ELR (cell line): Measurements from ENCODE around the gene MIAT.
"Not testable (repeated sequence)": the region's sequence is repeated elsewhere in the genome, so short reads cannot be mapped to it uniquely, and the experiment has no call there.

Source experiments
- DNase-seq: peaks from one replicate; pipeline ENCODE4 v3.0.0-alpha.2; 2015; ENCODE audit warnings: low read depth

MIAT gene

DNA sequence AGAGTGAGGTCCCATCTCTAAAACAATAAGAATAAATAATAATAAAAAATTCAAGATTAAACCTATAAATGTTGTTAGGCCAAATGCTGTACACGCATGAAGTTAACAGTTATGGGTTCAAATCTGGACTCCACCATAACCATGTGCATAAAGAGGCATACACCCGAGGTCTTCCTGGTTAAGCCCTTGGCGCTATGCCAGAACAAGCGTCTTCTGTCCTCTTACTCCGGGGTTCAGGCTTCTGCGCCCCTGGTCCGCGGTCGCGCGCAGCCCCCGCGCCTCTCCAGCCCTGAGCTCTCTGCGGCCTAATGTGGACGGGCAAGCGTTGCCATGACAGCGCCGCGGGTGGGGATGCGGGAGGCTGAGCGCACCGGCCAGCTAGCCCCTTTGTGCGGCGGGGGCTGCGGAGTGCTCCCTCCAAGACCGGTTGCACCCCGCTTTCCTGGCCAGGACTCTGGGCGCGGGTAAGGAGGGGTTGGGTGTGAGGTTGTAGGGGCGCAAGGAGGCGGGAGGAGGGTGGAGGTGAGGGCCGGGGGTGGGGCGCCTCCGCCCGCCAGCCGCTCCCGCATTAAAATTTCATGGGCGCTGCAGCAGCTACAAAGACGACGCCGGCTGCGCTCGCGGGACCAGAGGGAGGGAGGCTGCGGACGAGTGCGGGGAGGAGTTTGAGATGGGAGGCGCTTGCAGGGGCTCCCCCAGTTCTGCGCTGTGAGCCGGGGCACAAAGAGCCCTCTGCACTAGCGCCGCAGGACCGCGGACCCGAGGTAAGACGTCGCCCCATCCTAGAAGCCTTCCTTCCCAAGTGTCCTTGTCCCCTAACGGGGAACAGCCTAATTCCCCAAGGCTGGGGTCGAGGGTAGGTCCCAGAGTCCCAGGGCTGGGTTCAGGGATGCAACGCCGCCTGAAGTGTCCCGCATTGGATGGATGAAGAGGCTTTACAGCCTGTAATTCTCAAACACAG, at the start of gene MIAT:
Gene MIAT (plus strand): TSS at position 698 of the 961 bp plus-strand sequence.
- peak; percentile 48 for DNase-seq

- no peak for DNase-seq
These were observed 49.3 kb upstream of the MIAT start for GRCh38 chr22:26608129-26608528.

GRCh38 chr22:26609287-26609686, 48.1 kb upstream of the MIAT start:
- DNase-seq: no peak

- DNase-seq: peak; percentile 92
These were observed 47.1 kb upstream of the MIAT start for GRCh38 chr22:26610072-26610958.

- peak; percentile 70 for DNase-seq
These were observed 46.4 kb upstream of the MIAT start for GRCh38 chr22:26610996-26611395.

DNA sequence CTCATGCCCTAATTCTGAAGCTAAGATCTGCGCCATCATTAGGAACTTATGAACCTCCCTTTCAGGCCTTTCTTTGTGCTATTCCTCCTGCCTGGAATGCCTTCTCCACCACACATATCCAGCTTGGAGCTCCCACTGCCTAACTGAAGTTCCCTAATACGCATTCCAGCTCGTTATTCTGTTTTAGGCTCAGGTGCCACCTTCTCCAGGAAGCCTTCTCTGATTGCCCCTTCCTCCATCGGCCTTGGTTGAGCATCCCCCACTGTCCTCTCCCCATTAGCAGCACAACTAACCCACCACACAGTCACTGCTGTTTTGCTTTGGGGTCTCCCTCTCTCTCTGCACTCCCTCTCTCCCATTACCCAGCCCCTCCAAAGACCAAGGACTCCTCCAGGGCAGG, 44.7 kb upstream of the MIAT start:
- no peak for DNase-seq

DNA sequence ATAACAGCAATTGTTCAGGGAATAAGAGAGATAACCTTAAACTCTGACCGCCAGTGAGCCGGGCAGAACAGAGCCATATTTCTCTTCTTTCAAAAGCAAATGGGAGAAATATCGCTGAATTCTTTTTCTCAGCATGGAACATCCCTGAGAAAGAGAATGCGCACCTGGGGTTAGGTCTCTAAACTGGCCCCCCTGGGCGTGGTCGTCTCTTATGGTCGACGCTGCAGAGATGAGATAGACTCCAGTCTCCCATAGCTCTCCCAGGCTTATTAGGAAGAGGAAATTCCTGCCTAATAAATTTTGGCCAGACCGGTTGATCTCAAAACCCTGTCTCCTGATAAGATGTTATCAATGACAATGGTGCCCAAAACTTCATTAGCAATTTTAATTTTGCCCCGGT, 43.6 kb upstream of the MIAT start:
- DNase-seq: not testable (repeated sequence)

DNA sequence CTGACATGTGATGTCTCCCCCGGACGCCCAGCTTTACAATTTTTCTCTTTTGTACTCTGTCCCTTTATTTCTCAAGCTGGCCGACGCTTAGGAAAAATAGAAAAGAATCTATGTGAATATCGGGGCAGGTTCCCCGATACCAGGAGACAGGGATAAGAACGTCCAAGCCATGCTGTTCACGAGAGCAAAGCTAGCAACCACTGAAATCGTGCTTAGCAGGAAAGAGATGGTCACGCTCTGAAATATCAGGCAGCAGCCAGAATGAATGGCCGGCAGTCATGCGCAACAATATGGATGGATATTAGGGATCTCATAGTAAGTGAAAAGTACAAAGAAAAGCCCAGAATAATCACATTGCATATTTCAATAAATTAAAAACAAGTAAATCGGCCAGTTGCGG, 43.1 kb upstream of the MIAT start:
- no peak for DNase-seq

- DNase-seq: no peak
These were observed 42.2 kb upstream of the MIAT start for GRCh38 chr22:26615149-26615548.

DNA sequence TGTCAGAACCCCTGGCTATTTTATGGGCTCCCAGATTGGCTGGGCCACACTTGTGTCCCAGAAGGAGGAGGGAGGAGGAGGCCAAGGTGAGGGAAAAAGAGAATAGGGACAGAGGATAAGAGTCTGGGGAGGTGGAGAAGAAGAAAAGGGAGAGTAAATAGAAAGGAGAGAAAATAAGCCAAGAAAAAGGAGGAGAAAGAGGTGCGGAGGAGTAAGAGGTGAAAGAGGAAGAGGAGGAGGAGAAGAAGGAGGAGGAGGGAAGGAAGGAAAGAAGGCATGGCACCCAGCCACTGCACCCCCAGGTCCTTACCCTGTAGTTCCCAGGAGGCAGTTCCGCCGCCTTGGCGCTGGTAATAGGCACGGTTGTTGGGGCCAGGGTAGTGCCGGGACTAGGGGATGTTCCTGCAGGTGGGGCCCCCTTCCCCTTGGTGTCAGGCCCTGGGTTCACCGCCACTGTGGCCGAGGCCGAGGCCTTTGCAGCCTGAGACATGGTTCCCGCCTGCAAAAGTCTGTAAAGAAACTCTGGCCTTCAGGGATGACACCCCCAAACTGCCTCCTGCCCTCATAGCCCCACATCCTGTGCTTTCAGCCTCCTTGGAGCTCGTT, 41.5 kb upstream of the MIAT start:
- DNase-seq: no peak

GRCh38 chr22:26616650-26617049, 40.7 kb upstream of the MIAT start:
- DNase-seq: no peak

GRCh38 chr22:26617271-26618199, 39.9 kb upstream of the MIAT start, which contains the start of gene CRYBB1:
Gene CRYBB1, minus strand, starts transcription at chr22:26618027. Its CDS starts 1,708 bp downstream, at chr22:26616319.
- DNase-seq: no peak

GRCh38 chr22:26618455-26618854, 38.9 kb upstream of the MIAT start:
- no peak for DNase-seq

GRCh38 chr22:26619510-26619909, 37.9 kb upstream of the MIAT start:
- no peak for DNase-seq

- DNase-seq: no peak
These were observed 37.2 kb upstream of the MIAT start for GRCh38 chr22:26620197-26620596.

GRCh38 chr22:26621663-26622062, 35.7 kb upstream of the MIAT start, which contains the start of gene CRYBA4:
Gene CRYBA4, plus strand, starts transcription at chr22:26621963. Its CDS starts 634 bp downstream, at chr22:26622597.
- no peak for DNase-seq

DNA sequence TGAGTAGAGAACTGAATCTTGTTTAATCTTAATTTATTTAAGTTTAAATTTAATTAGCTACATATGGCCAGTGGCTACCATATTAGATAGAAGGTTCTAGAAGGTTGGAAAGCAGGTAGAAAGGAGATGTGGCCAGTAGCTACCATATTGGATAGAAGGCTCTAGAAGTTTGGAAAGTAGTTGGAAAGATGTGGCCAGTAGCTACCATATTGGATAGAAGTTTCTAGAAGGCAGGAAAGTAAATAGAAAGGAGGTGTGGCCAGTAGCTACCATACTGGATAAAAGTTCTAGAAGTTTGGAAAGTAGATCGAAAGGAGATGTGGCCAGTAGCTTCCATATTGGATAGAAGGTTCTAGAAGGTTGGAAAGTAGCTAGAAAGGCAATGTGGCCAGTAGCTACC, 33.4 kb upstream of the MIAT start:
- DNase-seq: no peak

DNA sequence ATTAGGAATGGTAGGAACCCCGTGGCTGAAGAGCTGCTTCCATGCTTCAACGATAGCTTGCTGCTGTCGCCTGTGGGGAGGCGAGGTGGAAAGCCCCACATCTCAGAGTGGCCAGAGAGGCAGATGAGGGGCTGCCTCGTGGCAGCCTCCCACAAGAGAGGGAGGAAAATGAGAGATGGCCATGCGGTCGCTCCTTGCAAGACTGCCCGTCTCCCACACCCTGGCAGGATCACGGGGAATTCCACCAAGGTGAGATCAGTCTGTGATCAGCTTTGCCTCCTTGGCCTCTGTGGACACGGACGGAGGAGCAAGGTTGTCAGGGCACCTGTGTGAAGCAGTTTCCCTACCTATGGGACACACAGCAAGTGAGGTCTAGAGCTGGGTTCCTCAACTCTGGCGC, 32.6 kb upstream of the MIAT start:
- no peak for DNase-seq

DNA sequence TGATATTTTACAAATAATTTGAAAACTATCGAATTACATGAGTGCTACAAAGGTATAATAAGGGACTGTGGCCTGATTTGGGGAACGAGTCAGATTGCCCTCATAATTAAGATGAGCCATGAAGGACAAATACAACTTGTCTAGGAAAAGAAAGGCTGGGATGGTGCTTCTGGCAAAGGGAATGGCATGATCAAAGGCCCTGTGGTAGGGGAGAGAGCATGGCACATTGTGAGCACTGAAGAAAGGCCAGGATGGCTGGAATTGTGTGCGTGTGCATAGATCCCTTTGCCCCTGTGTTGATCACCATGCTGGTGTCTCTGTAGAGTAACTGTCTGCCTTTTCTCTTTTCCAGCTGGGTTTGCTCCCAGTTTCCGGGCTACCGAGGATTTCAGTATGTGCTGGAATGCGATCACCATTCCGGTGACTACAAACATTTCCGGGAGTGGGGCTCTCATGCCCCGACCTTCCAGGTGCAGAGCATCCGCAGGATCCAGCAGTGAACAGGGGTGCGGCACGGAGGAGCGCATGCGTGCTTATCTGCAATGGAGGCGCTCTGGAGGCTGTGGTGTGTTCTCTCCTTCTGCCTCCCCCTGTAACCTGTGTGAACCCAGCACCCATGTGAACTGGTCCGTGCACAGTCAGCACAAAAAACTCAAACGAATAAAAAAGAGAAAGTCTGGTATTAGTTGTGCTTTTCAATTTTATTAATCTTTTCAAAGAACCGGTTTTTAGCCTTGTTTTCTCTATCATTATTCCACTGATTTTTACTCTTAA, 27.2 kb upstream of the MIAT start:
- no peak for DNase-seq

DNA sequence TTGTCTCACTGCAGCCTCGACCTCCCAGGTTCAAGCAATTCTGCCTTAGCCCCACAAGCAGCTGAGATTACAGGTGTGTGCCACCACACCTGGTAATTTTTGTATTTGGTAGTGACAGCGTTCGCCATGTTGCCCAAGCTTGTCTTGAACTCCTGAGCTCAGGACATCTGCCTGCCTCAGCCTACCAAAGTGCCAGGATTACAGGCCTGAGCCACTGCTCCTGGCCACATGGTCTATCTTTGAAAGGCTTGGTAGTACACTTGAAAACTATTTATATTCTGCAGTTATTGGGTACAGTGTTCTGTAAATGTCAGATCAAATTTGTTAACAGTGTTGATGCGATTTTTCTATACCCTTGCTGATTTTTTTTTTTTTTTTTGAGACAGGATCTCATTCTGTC, 26.1 kb upstream of the MIAT start:
- DNase-seq: no peak
